ENCODE data around the gene LPAR1.

DNA sequence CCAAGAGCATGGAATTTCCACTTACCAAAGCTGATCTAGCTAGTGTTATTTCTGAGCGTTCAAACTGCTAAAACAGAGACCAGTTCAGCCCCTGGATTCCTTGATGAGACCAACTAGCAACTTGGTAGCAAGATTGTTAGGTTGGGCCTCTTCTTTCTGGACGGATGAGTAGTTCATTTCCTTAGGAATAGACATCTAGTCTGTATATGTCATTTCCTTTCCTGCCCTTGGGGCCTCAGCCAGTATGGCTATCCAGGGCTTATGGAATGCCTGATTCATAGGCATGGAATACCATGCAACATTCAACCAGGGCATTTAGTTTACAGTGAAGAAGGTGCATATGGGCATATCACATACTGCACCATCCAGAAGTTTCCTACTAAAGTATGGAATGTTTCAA, 14.5 kb upstream of the LPAR1 start:
- TF ChIP-seq, protein P1, sequence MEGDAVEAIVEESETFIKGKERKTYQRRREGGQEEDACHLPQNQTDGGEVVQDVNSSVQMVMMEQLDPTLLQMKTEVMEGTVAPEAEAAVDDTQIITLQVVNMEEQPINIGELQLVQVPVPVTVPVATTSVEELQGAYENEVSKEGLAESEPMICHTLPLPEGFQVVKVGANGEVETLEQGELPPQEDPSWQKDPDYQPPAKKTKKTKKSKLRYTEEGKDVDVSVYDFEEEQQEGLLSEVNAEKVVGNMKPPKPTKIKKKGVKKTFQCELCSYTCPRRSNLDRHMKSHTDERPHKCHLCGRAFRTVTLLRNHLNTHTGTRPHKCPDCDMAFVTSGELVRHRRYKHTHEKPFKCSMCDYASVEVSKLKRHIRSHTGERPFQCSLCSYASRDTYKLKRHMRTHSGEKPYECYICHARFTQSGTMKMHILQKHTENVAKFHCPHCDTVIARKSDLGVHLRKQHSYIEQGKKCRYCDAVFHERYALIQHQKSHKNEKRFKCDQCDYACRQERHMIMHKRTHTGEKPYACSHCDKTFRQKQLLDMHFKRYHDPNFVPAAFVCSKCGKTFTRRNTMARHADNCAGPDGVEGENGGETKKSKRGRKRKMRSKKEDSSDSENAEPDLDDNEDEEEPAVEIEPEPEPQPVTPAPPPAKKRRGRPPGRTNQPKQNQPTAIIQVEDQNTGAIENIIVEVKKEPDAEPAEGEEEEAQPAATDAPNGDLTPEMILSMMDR (IDR thresholded peaks at IDR 0.05; ENCODE audit: low read length) = no peak
- TF ChIP-seq EZH2 (optimal IDR thresholded peaks at IDR 0.05; ENCODE audit: low read depth, low read length) = no peak

All from MM.1S (cell line).